A673 (cell line): ENCODE measurements around the gene SLC22A23.

ENCODE experiments used
- CTCF ChIP-seq: fragments of 300-800, 200-600 bp; sonication (generic); conservative IDR thresholded peaks from 2 replicates; pipeline ENCODE4 v1.5.1; 2017; ENCODE audit warnings: low read depth, mild to moderate bottlenecking, antibody characterized with exemption, low read length, moderate library complexity, mixed read lengths
- EZH2 ChIP-seq: fragments of 200-600 bp; sonication (generic); IDR thresholded peaks from 2 replicates; pipeline ENCODE4 v1.6.1; 2017; ENCODE audit warnings: borderline replicate concordance, low read depth, mild to moderate bottlenecking, mixed read lengths, antibody characterized with exemption, low read length; ENCODE audit not compliant: poor library complexity, severe bottlenecking

GRCh38 chr6:3391902-3392458 is 64.9 kb downstream of the SLC22A23 start:
- TF ChIP-seq CTCF (no peak), EZH2 (no peak)
